CD4-positive, alpha-beta memory T cell (primary cell): ENCODE measurements around the gene ZSCAN10. TPM values are rescaled to one million over a fixed set of nuclear protein-coding genes. Genes with fewer than 3 reads are reported as not detected.
A peak's percentile ranks its signal among the peaks of the same experiment; 100 is the strongest.

Source experiments
- CTCF ChIA-PET: fragments of 350-600 bp; sonication (Branson Sonifier 250); formaldehyde crosslinking; loops from one replicate; lab custom pipeline; 2021; ENCODE audit warnings: inconsistent platforms; ENCODE audit not compliant: partially characterized antibody; lab: Charles Lee
- POLR2A ChIA-PET: fragments of 350-600 bp; sonication (Branson Sonifier 250); formaldehyde crosslinking; loops from one replicate; lab custom pipeline; 2021; ENCODE audit not compliant: partially characterized antibody; lab: Charles Lee
- DNase-seq, 5 donors: peaks; one replicate each; pipeline versions ENCODE4 v3.0.0 to v3.0.0-alpha.2; 2020 to 2022; ENCODE audit warnings: mixed read lengths in 1 of 5
- H3K27ac ChIP-seq: one replicate; pipeline ENCODE4 v1.7.0; 2013; ENCODE audit warnings: low read depth, low read length
- H3K27me3 ChIP-seq: 2 replicates; pipeline ENCODE4 v1.7.0; 2013; ENCODE audit warnings: mild to moderate bottlenecking, low read length, moderate library complexity; ENCODE audit not compliant: insufficient read depth
- H3K36me3 ChIP-seq: 2 replicates; pipeline ENCODE4 v1.7.0; 2013; ENCODE audit warnings: mild to moderate bottlenecking, low read length, moderate library complexity; ENCODE audit not compliant: insufficient read depth
- H3K4me1 ChIP-seq: 2 replicates; pipeline ENCODE4 v1.7.0; 2013; ENCODE audit warnings: mild to moderate bottlenecking, low read length, moderate library complexity; ENCODE audit not compliant: insufficient read depth
- H3K4me3 ChIP-seq, 2 donors: one replicate each; pipeline ENCODE4 v1.7.0; 2013; ENCODE audit warnings: low read length in 2 of 2, mild to moderate bottlenecking in 1 of 2
- H3K9me3 ChIP-seq, 2 donors: one replicate each; pipeline ENCODE4 v1.7.0; 2013; ENCODE audit warnings: low read length in 2 of 2, control low read depth in 1 of 2; ENCODE audit not compliant: control insufficient read depth in 1 of 2
- H3K27ac Mint-ChIP-seq, 7 donors: one replicate each; pipeline ENCODE4 v1.8.0; 2020 to 2021; ENCODE audit warnings: mixed read lengths in 7 of 7, mild to moderate bottlenecking in 6 of 7, inconsistent platforms in 3 of 7, moderate library complexity in 3 of 7
- H3K27me3 Mint-ChIP-seq, 2 donors: one replicate each; pipeline ENCODE4 v1.8.0; 2020 to 2021; ENCODE audit warnings: mixed read lengths in 2 of 2
- H3K36me3 Mint-ChIP-seq, 2 donors: one replicate each; pipeline ENCODE4 v1.8.0; 2020 to 2021; ENCODE audit warnings: mixed read lengths in 2 of 2, inconsistent platforms in 1 of 2, mild to moderate bottlenecking in 1 of 2
- H3K4me1 Mint-ChIP-seq, 4 donors: one replicate each; pipeline ENCODE4 v1.8.0; 2020 to 2021; ENCODE audit warnings: mixed read lengths in 4 of 4, mild to moderate bottlenecking in 1 of 4
- H3K4me3 Mint-ChIP-seq, 8 donors: one replicate each; pipeline ENCODE4 v1.8.0; 2020 to 2021; ENCODE audit warnings: mixed read lengths in 8 of 8, mild to moderate bottlenecking in 7 of 8, moderate library complexity in 6 of 8, inconsistent platforms in 3 of 8
- H3K9me3 Mint-ChIP-seq, 8 donors: one replicate each; pipeline ENCODE4 v1.8.0; 2020 to 2021; ENCODE audit warnings: mixed read lengths in 8 of 8, mild to moderate bottlenecking in 5 of 8, inconsistent platforms in 3 of 8, moderate library complexity in 1 of 8
- intact Hi-C: fragments of 100-400 bp; cut with micrococcal nuclease; formaldehyde crosslinking; loops from one replicate; pipeline ENCODE4 v1.15.1; 2023
- polyA plus RNA-seq, 2 donors: library from polyadenylated mRNA; unstranded; fragments of 300-500 nt; fragmentation: Illumina TruSeq; gene quantifications; one replicate each; pipeline ENCODE4 v1.2.3, GENCODE V29; 2021
- total RNA-seq, 2 experiments: library from RNA; stranded (reverse); gene quantifications; one replicate each; pipeline ENCODE4 v1.2.3, GENCODE V29; 2021

The ZSCAN10 gene
- total and polyA plus RNA-seq, 4 experiments from 2014 or later, result 0.15 TPM; not detected in 3

DNA sequence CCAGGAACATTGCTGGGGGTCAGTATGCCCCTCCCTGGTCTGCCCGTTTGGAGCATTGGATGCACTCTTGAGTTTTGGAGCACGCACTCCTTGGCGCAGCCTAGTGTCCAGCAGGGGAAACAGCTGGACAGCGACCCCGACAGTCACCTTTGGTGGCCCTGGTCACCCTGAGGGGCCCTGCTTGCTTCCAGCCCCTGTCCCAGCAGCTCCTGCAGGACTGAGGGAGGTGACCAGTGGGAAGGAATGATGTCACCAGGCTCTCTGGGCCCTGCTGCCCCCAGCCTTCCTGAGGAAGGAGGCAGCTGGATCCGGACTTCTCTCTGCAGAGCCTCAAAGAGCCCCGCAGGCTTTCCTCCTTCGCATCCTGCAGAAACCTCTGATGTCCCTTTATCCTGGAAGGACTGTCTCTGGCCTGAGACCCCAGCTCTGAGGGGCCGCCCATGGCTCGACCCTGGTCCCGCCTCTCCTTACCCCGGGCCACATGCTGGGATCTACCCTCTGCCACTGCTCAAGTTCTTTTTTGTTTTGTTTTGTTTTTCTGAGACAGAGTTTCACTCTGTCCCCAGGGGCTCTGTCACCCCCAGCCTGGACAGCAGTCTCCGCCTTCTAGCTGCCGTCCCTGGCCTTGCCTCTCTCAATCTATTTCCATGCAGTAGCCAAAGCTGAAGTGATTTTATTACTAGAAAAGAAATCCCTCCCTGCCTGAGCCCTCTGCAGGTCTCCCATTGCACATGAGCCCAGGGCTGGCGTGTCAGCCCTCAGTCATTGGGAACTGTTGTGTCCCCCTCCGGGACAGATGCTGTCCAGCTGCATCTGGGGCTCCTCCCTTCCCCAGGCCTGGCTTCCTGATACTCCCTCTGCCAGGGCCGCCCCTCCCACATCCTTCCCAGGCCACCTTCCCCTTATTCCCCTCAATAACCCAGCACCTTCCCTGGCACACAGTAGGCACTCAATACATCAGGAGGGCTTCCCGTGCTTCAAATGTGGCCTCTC, 11.6 kb downstream of the ZSCAN10 start:
- POLR2A ChIA-PET, result interaction anchor here (1.3 to 5.2 kb wide), 5 partner anchors 11 to 42 kb away, joined by 3 to 75 read pairs (median 7); partner anchors contain the start of gene IL32
- peaks cover 22 to 71% (median 38%) of the 10 kb centered on the region in 4 donors for H3K4me1 Mint-ChIP-seq

GRCh38 chr16:3086596-3087242, 12.4 kb downstream of the ZSCAN10 start:
- H3K9me3 ChIP-seq, result no peaks in the 10 kb centered on the region
- Mint-ChIP-seq H3K27ac (peak overlapping the region in 3 of 7 donors; percentile 32 to 72 (median 41)), H3K27me3 (no peaks in the 10 kb centered on the region), H3K4me3 (peak overlapping the region in 7 of 8 donors; percentile 51 to 76 (median 71)), H3K9me3 (no peaks in the 10 kb centered on the region), H3K36me3 (no peaks in the 10 kb centered on the region), H3K4me1 (peaks cover 22 to 72% (median 38%) of the 10 kb centered on the region in 4 donors)
- no peaks in the 10 kb centered on the region for H3K27me3 ChIP-seq
- no peak for DNase-seq
- no peak overlapping the region for H3K4me3 ChIP-seq
- H3K4me1 ChIP-seq, result peaks cover 39% of the 10 kb centered on the region
- ChIA-PET CTCF (interaction anchor here (0.7 to 17.5 kb wide), 5 partner anchors 11 to 58 kb away, joined by 3 to 249 read pairs (median 5); partner anchors contain the start of gene IL32), POLR2A (interaction anchor here (1.3 to 5.2 kb wide), 5 partner anchors 10 to 42 kb away, joined by 3 to 75 read pairs (median 7); partner anchors contain the start of gene IL32)
- H3K36me3 ChIP-seq, result no peaks in the 10 kb centered on the region
- intact Hi-C loops, result no loop called here
- peak overlapping the region; percentile 10 for H3K27ac ChIP-seq

More for the DNA sequence above, 11.6 kb downstream of the ZSCAN10 start:
- Histone ChIP-seq H3K9me3 (no peaks in the 10 kb centered on the region), H3K4me1 (peaks cover 39% of the 10 kb centered on the region), H3K36me3 (no peaks in the 10 kb centered on the region), H3K27ac (peak overlapping the region; percentile 10), H3K4me3 (no peak overlapping the region), H3K27me3 (no peaks in the 10 kb centered on the region)
- Mint-ChIP-seq H3K27ac (peak overlapping the region in 5 of 7 donors; percentile 72 to 85 (median 77)), H3K36me3 (no peaks in the 10 kb centered on the region), H3K9me3 (no peaks in the 10 kb centered on the region), H3K27me3 (no peaks in the 10 kb centered on the region), H3K4me3 (peak overlapping the region; percentile 10 to 83 (median 64))
- intact Hi-C loops, result no loop called here
- DNase-seq, result no peak
- CTCF ChIA-PET, result interaction anchor here (0.7 to 17.5 kb wide), 7 partner anchors 10 to 59 kb away, joined by 3 to 249 read pairs (median 7); partner anchors contain the start of gene IL32

DNA sequence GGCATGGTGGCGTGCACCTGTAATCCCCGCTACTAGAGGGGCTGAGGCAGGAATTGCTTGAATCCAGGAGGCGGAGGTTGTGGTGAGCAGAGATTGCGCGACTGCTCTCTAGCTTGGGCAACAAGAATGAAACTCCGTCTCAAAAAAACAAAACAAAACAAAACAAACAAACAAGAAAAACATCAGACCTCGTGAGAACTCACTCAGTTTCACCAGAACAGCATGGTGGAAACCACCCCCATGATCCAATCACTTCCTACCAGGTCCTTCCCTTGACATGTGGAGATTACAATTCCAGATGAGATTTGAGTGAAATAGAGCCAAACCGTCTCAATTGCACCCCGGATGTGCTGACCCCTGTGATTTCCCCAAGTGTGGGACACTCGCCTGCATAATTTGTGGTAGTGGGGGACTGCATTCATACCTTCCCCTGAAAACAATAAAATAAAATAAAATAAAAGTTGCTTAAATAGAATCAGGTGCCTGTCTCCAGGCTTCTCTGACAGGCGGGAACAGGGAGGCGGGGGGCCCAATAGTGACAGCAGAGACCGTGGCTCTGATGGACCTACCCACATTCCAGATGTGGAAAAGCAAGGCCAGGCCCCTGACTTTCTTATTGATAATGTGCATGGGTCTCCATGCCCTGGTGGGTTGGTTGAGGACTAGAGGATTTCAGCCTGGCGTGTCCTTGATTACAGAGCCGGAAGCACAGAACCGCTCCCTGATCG, 13.1 kb downstream of the ZSCAN10 start:
- peak overlapping the region in 4 of 7 donors; percentile 27 to 89 (median 74) for H3K27ac Mint-ChIP-seq
- no peak overlapping the region for H3K4me3 ChIP-seq

GRCh38 chr16:3084969-3085670, 14.0 kb downstream of the ZSCAN10 start:
- Histone ChIP-seq H3K9me3 (no peaks in the 10 kb centered on the region), H3K4me1 (peaks cover 38% of the 10 kb centered on the region), H3K36me3 (no peaks in the 10 kb centered on the region), H3K4me3 (no peak overlapping the region), H3K27me3 (no peaks in the 10 kb centered on the region), H3K27ac (no peak overlapping the region)
- ChIA-PET POLR2A (interaction anchor here (5.2 kb wide), 1 partner anchor 9 kb away, joined by 75 read pairs; no protein-coding TSS in a partner anchor), CTCF (interaction anchor here (1.0 to 1.1 kb wide), 3 partner anchors 10 to 26 kb away, joined by 3 to 6 read pairs (median 4); no protein-coding TSS in a partner anchor)
- intact Hi-C loops, result no loop called here
- DNase-seq, result no peak
- peak overlapping the region in 5 of 7 donors; percentile 48 to 89 (median 69) for H3K27ac Mint-ChIP-seq
- peak overlapping the region in 7 of 8 donors; percentile 41 to 76 (median 69) for H3K4me3 Mint-ChIP-seq
- H3K27me3 Mint-ChIP-seq, result no peaks in the 10 kb centered on the region
- H3K9me3 Mint-ChIP-seq, result peaks cover 0 to 4% (median 0%) of the 10 kb centered on the region in 8 donors
- peaks cover 3 to 5% of the 10 kb centered on the region in 2 donors for H3K36me3 Mint-ChIP-seq
- H3K4me1 Mint-ChIP-seq, result peaks cover 29 to 72% (median 43%) of the 10 kb centered on the region in 4 donors

More for the DNA sequence above, 13.1 kb downstream of the ZSCAN10 start:
- POLR2A ChIA-PET, result interaction anchor here (2.0 to 5.2 kb wide), 2 partner anchors 10 to 27 kb away, joined by 16 to 75 read pairs; no protein-coding TSS in a partner anchor
- H3K9me3 Mint-ChIP-seq, result peaks cover 0 to under 1% (median 0%) of the 10 kb centered on the region in 8 donors
- H3K9me3 ChIP-seq, result no peaks in the 10 kb centered on the region
- H3K4me3 Mint-ChIP-seq, result peak overlapping the region in 7 of 8 donors; percentile 61 to 81 (median 73)
- CTCF ChIA-PET, result interaction anchor here (1.0 to 3.4 kb wide), 3 partner anchors 11 to 43 kb away, joined by 4 to 21 read pairs (median 6); no protein-coding TSS in a partner anchor
- peaks cover 0 to 2% of the 10 kb centered on the region in 2 donors for H3K36me3 Mint-ChIP-seq
- H3K4me1 ChIP-seq, result peaks cover 37% of the 10 kb centered on the region
- H3K27me3 Mint-ChIP-seq, result no peaks in the 10 kb centered on the region
- peaks cover 25 to 71% (median 38%) of the 10 kb centered on the region in 4 donors for H3K4me1 Mint-ChIP-seq
- DNase-seq, result no peak
- H3K36me3 ChIP-seq, result no peaks in the 10 kb centered on the region
- H3K27ac ChIP-seq, result no peak overlapping the region
- no peaks in the 10 kb centered on the region for H3K27me3 ChIP-seq
- intact Hi-C loops, result no loop called here

DNA sequence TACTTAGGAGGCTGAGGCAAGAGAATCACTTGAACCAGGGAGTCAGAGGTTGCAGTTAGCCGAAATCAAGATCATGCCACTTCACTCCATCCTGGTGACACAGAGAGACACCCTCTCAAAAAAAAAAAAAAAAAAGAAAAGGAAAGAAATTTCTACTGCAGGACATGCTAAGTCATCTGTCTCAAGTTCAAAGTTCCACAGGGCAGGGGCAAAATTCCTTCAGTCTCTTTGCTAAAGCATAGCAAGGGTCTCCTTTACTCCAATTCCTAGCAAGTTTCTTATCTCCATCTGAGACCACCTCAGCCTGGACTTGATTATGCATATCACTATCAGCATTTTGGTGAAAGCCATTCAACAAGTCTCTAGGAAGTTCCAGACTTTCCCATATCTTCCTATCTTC, 14.6 kb downstream of the ZSCAN10 start:
- Histone ChIP-seq H3K4me1 (peaks cover 45% of the 10 kb centered on the region), H3K27ac (no peak overlapping the region), H3K4me3 (no peak overlapping the region), H3K27me3 (no peaks in the 10 kb centered on the region), H3K36me3 (no peaks in the 10 kb centered on the region), H3K9me3 (no peaks in the 10 kb centered on the region)
- POLR2A ChIA-PET, result no interaction called here
- CTCF ChIA-PET, result interaction anchor here (0.7 to 1.5 kb wide), 5 partner anchors 9 to 45 kb away, joined by 3 to 4 read pairs (median 3); no protein-coding TSS in a partner anchor
- intact Hi-C loops, result no loop called here
- Mint-ChIP-seq H3K9me3 (peaks cover 0 to 4% (median 0%) of the 10 kb centered on the region in 8 donors), H3K27me3 (no peaks in the 10 kb centered on the region), H3K4me1 (peaks cover 34 to 78% (median 49%) of the 10 kb centered on the region in 4 donors), H3K36me3 (peaks cover 3 to 5% of the 10 kb centered on the region in 2 donors), H3K27ac (peak overlapping the region in 4 of 7 donors; percentile 42 to 86 (median 62)), H3K4me3 (peak overlapping the region in 2 of 8 donors; percentile 12 to 45)
- DNase-seq, result no peak
